Glutamatergic neuron (in vitro differentiated cells): ENCODE data around the gene TOMM34. TPM values are rescaled to one million over a fixed set of nuclear protein-coding genes. Genes with fewer than 3 reads are reported as not detected.

ENCODE experiments used
- DNase-seq: peaks from one replicate; pipeline ENCODE4 v3.0.0; 2022
- H3K27ac Mint-ChIP-seq: one replicate; pipeline ENCODE4 v1.8.0; 2020; ENCODE audit warnings: mild to moderate bottlenecking, mixed read lengths, inconsistent platforms; ENCODE audit not compliant: unreplicated experiment
- H3K27me3 Mint-ChIP-seq: one replicate; pipeline ENCODE4 v1.8.0; 2020; ENCODE audit warnings: mild to moderate bottlenecking, moderate library complexity, mixed read lengths, inconsistent platforms; ENCODE audit not compliant: unreplicated experiment
- H3K36me3 Mint-ChIP-seq: one replicate; pipeline ENCODE4 v1.8.0; 2020; ENCODE audit warnings: mild to moderate bottlenecking, mixed read lengths, inconsistent platforms; ENCODE audit not compliant: unreplicated experiment
- H3K4me1 Mint-ChIP-seq: one replicate; pipeline ENCODE4 v1.8.0; 2020; ENCODE audit warnings: mild to moderate bottlenecking, low read depth, mixed read lengths, inconsistent platforms; ENCODE audit not compliant: unreplicated experiment
- H3K4me3 Mint-ChIP-seq: one replicate; pipeline ENCODE4 v1.8.0; 2020; ENCODE audit warnings: mild to moderate bottlenecking, mixed read lengths, inconsistent platforms; ENCODE audit not compliant: unreplicated experiment
- H3K9me3 Mint-ChIP-seq: one replicate; pipeline ENCODE4 v1.8.0; 2020; ENCODE audit warnings: mild to moderate bottlenecking, moderate library complexity, mixed read lengths, inconsistent platforms; ENCODE audit not compliant: unreplicated experiment
- CTCF ChIP-seq: fragments of 200-600 bp; sonication (generic); IDR thresholded peaks from one replicate; pipeline ENCODE4 v1.5.0; 2021; ENCODE audit not compliant: partially characterized antibody, unreplicated experiment
- total RNA-seq: library from RNA; stranded (reverse); fragmentation: NEBNext Ultra II Directional; extraction: Animal tissue kit (Norgen Biotek cat#: 25700); gene quantifications from one replicate; pipeline ENCODE4 v1.2.1, GENCODE V29; 2021; ENCODE audit not compliant: unreplicated experiment

The TOMM34 gene
- total RNA-seq, 1 donor from 2014 or later: 10.8 TPM

GRCh38 chr20:44938637-44939036 is 21.6 kb downstream of the TOMM34 start:
- Mint-ChIP-seq H3K27me3 (peaks cover 2% of the 10 kb centered on the region), H3K36me3 (peaks cover 4% of the 10 kb centered on the region)

GRCh38 chr20:44936510-44936909 is 23.7 kb downstream of the TOMM34 start:
- H3K4me1 Mint-ChIP-seq: no peaks in the 10 kb centered on the region
- peaks cover 2% of the 10 kb centered on the region for H3K27me3 Mint-ChIP-seq
- no peak overlapping the region for H3K27ac Mint-ChIP-seq
- H3K36me3 Mint-ChIP-seq: peaks cover 4% of the 10 kb centered on the region
- H3K4me3 Mint-ChIP-seq: no peak overlapping the region
- DNase-seq: no peak
- H3K9me3 Mint-ChIP-seq: no peaks in the 10 kb centered on the region
- no peak for TF ChIP-seq CTCF

More at GRCh38 chr20:44938637-44939036, 21.6 kb downstream of the TOMM34 start:
- TF ChIP-seq CTCF: no peak
- no peak overlapping the region for H3K27ac Mint-ChIP-seq
- no peak overlapping the region for H3K4me3 Mint-ChIP-seq
- H3K9me3 Mint-ChIP-seq: no peaks in the 10 kb centered on the region
- no peak for DNase-seq
- no peaks in the 10 kb centered on the region for H3K4me1 Mint-ChIP-seq

DNA sequence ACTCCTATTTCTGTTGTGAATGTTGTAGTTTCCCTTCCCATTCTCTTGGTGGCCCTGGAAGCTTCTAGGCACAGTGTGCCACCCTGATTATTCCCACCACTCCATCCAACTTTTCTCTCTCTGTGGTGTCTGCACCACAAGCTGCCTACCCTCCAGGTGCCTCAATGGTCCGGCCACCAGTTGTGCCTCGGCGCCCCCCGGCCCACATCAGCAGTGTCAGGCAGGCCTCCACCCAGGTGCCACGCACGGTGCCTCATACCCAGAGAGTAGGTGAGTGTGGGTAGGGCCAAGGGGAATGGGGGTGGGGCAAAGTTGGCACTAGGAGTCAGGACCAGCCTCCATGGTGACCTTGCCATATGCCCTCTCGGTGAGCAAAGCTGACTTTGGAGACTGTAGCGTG is 27.3 kb downstream of the TOMM34 start:
- peaks cover 1% of the 10 kb centered on the region for H3K27me3 Mint-ChIP-seq
- H3K36me3 Mint-ChIP-seq: no peaks in the 10 kb centered on the region
- no peaks in the 10 kb centered on the region for H3K9me3 Mint-ChIP-seq
- DNase-seq: no peak
- no peaks in the 10 kb centered on the region for H3K4me1 Mint-ChIP-seq
- H3K27ac Mint-ChIP-seq: no peak overlapping the region
- H3K4me3 Mint-ChIP-seq: no peak overlapping the region
- no peak for TF ChIP-seq CTCF

GRCh38 chr20:44931911-44932310 is 28.3 kb downstream of the TOMM34 start:
- Mint-ChIP-seq H3K4me3 (no peak overlapping the region), H3K36me3 (no peaks in the 10 kb centered on the region), H3K27ac (no peak overlapping the region), H3K27me3 (peaks cover 1% of the 10 kb centered on the region), H3K9me3 (no peaks in the 10 kb centered on the region), H3K4me1 (no peaks in the 10 kb centered on the region)
- no peak for TF ChIP-seq CTCF
- no peak for DNase-seq

GRCh38 chr20:44930517-44931168 is 29.6 kb downstream of the TOMM34 start:
- H3K27me3 Mint-ChIP-seq: peaks cover 1% of the 10 kb centered on the region
- TF ChIP-seq CTCF: no peak
- no peak for DNase-seq
- H3K4me3 Mint-ChIP-seq: no peak overlapping the region
- H3K4me1 Mint-ChIP-seq: no peaks in the 10 kb centered on the region
- no peaks in the 10 kb centered on the region for H3K36me3 Mint-ChIP-seq
- no peak overlapping the region for H3K27ac Mint-ChIP-seq
- H3K9me3 Mint-ChIP-seq: no peaks in the 10 kb centered on the region
